Lower lobe of right lung (tissue), 2 donors: ENCODE data around the gene PEX7. TPM values are rescaled to one million over a fixed set of nuclear protein-coding genes. Genes with fewer than 3 reads are reported as not detected.

Experiments used
- ATAC-seq, 2 donors: fragments of 200-7000 bp; cut with Tn5 transposase; one replicate each; pipeline ENCODE4 v1.9.1; 2020 to 2022; ENCODE audit warnings: mild to moderate bottlenecking in 2 of 2, moderate library complexity in 2 of 2
- DNase-seq: peaks from one replicate; pipeline ENCODE4 v3.0.0-alpha.2; 2020
- H3K27ac ChIP-seq: fragments of 200-600 bp; one replicate; pipeline ENCODE4 v1.8.0; 2022
- H3K27me3 ChIP-seq: fragments of 200-600 bp; one replicate; pipeline ENCODE4 v1.8.0; 2022; ENCODE audit warnings: low read depth
- H3K36me3 ChIP-seq: fragments of 200-600 bp; one replicate; pipeline ENCODE4 v1.8.0; 2022; ENCODE audit warnings: mild to moderate bottlenecking
- H3K4me1 ChIP-seq: fragments of 200-600 bp; one replicate; pipeline ENCODE4 v1.8.0; 2022
- H3K4me3 ChIP-seq: fragments of 200-600 bp; one replicate; pipeline ENCODE4 v1.8.0; 2022; ENCODE audit warnings: mild to moderate bottlenecking
- H3K9me3 ChIP-seq: fragments of 200-600 bp; one replicate; pipeline ENCODE4 v1.8.0; 2022
- intact Hi-C: fragments of 100-400 bp; cut with DNase I; formaldehyde crosslinking; loops from one replicate; pipeline ENCODE4 v1.11.0; 2022
- total RNA-seq: library from RNA; stranded (reverse); fragmentation: NEBNext Ultra II Directional; extraction: Animal tissue kit (Norgen Biotek cat#: 25700); gene quantifications from one replicate; pipeline ENCODE4 v1.2.1, GENCODE V29; 2021
- TF ChIP-seq, protein P1 (sequence below): fragments of 200-600 bp; IDR thresholded peaks from one replicate; pipeline ENCODE4 v1.8.0; 2022; ENCODE audit warnings: antibody characterized with exemption, mild to moderate bottlenecking
- donor health status: DM: no; HTN: yes; CAD: no; lungs with severe emphysema.

PEX7 gene
- total RNA-seq, 1 donor from 2014 or later = 5.6 TPM

DNA sequence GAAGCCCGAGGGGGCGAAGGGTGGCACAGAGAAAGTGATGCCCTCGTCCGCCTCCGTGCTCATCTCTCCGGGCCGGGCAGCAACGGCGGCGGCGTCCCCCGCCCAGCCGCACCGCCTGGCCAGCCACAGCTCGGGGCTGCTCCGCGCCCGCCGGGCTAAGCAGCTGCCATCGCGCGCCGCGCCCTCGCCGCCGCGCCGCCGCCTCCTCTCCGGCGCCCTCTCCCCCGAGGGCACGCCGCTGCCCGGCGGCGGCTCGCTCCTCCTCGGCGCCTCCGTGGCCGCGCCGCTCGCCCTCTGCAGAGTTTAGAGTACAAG, 30.3 kb upstream of the PEX7 start:
- ATAC-seq (no peak), DNase-seq (no peak)
- intact Hi-C loops = loop anchor here (10.0 kb wide), 1 partner anchor 147 kb away; no protein-coding TSS in a partner anchor
- Histone ChIP-seq H3K4me1 (peaks cover 37% of the 10 kb centered on the region), H3K36me3 (no peaks in the 10 kb centered on the region), H3K4me3 (peak overlapping the region; percentile 94), H3K27me3 (no peaks in the 10 kb centered on the region), H3K27ac (peak overlapping the region; percentile 98), H3K9me3 (no peaks in the 10 kb centered on the region)
- TF ChIP-seq, protein P1, sequence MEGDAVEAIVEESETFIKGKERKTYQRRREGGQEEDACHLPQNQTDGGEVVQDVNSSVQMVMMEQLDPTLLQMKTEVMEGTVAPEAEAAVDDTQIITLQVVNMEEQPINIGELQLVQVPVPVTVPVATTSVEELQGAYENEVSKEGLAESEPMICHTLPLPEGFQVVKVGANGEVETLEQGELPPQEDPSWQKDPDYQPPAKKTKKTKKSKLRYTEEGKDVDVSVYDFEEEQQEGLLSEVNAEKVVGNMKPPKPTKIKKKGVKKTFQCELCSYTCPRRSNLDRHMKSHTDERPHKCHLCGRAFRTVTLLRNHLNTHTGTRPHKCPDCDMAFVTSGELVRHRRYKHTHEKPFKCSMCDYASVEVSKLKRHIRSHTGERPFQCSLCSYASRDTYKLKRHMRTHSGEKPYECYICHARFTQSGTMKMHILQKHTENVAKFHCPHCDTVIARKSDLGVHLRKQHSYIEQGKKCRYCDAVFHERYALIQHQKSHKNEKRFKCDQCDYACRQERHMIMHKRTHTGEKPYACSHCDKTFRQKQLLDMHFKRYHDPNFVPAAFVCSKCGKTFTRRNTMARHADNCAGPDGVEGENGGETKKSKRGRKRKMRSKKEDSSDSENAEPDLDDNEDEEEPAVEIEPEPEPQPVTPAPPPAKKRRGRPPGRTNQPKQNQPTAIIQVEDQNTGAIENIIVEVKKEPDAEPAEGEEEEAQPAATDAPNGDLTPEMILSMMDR = no peak

DNA sequence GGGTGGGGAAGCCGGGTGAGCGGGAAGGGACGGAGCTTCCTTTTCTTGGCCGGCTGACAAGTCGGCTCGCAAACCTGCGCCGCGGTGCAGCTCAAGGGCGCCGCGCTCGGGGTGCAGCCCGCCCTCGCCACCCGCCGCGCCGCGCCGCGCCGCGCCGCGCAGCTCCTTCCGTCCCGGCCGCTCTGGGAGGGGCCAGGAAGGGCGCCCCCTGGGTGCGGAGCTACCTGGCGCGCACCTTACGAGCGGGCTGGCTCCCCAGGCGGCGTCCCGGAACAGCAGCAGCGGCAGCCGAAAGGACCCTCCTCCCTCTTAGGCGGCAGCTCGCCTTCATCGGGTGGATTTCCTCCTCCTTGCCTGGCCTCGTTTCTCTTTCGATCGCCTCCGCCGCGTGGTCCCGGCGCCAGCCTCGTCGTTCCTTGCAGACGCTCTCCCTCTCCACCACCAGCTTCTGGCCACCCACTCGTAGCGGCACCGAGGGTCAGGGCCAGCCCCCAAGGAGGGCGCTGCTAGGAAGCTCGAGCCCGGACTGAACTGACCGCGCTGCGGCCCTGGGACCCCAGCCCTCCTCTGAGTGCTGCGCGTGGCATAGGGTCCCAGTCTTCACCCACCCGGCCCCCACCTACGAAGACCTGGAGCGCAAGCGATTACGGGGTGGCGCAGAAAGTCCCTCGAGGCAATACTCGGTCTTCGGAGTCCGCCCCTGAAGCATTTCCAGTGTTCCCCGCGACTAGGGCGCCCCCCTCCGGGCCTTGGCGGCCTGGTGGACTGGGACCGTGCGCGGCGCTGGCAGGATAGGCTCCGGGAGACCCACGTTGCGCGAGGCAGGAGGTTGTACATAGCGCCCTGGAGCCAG, 29.8 kb upstream of the PEX7 start, which contains the start of gene MAP3K5:
Gene MAP3K5, minus strand, starts transcription at position 68 of the 853 bp plus-strand sequence. CDS start 320 bp downstream, outside the sequence.
- TF ChIP-seq, protein P1 = peak; percentile 90
- Histone ChIP-seq H3K9me3 (no peaks in the 10 kb centered on the region), H3K27me3 (no peaks in the 10 kb centered on the region), H3K4me3 (peak within 1 kb of the TSS; percentile 94), H3K4me1 (peaks cover 32% of the 10 kb centered on the region), H3K27ac (peak within 1 kb of the TSS; percentile 98), H3K36me3 (no peaks in the 10 kb centered on the region)
- intact Hi-C loops = loop anchor here (10.0 kb wide), 1 partner anchor 148 kb away; no protein-coding TSS in a partner anchor
- DNase-seq (peak; percentile 96), ATAC-seq (peak; percentile 93 to 95)

DNA sequence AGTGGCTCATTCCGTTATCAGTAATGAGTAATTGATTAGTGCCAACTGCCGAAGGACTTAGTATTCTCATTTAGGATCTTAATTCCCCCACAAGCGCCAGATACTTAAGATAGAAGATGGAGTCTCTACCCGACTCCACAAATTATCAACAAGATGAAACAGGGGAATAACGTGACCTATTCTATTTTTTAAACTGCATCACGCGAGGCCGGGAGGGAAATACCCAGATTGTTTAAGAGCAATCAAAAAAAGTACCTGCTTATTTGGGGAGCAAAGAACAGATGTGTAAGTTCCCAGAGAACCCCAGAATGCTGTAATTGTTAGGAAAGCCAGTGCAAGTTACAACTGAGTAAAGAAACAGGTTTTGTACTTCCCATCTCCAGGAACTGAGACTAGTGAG, 29.0 kb upstream of the PEX7 start:
- H3K36me3 ChIP-seq = no peaks in the 10 kb centered on the region
- intact Hi-C loops = loop anchor here (10.0 kb wide), 1 partner anchor 149 kb away; no protein-coding TSS in a partner anchor
- peaks cover 24% of the 10 kb centered on the region for H3K4me1 ChIP-seq
- DNase-seq (no peak), ATAC-seq (no peak)
- H3K27me3 ChIP-seq = no peaks in the 10 kb centered on the region
- H3K27ac ChIP-seq = peak overlapping the region; percentile 98
- H3K9me3 ChIP-seq = no peaks in the 10 kb centered on the region
- TF ChIP-seq, protein P1 = no peak
- peak overlapping the region; percentile 94 for H3K4me3 ChIP-seq

DNA sequence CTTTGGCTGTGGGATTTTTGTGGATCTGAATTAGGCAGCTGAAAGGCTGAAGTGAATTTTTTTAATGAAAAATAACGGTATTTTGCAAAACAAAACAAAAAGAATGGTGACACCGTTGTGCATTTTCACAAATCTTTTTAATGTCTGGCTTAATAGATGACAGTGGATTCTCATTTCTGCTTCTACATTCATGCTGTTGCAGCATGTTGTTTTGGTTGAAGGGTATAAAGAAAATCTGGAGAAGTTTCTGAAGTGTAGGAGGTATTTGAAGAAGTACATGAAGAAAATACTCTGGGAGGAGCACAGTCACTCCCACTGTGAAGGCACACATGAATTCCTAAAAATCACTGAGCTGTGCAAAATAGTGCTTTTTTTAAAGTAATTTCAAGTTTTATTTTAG, 27.0 kb upstream of the PEX7 start:
- DNase-seq (no peak), ATAC-seq (no peak)
- no peaks in the 10 kb centered on the region for H3K9me3 ChIP-seq
- H3K36me3 ChIP-seq = no peaks in the 10 kb centered on the region
- no peak overlapping the region for H3K27ac ChIP-seq
- no peaks in the 10 kb centered on the region for H3K27me3 ChIP-seq
- intact Hi-C loops = loop anchor here (10.0 kb wide), 1 partner anchor 151 kb away; no protein-coding TSS in a partner anchor
- TF ChIP-seq, protein P1 = no peak
- H3K4me3 ChIP-seq = no peak overlapping the region
- peaks cover 8% of the 10 kb centered on the region for H3K4me1 ChIP-seq

DNA sequence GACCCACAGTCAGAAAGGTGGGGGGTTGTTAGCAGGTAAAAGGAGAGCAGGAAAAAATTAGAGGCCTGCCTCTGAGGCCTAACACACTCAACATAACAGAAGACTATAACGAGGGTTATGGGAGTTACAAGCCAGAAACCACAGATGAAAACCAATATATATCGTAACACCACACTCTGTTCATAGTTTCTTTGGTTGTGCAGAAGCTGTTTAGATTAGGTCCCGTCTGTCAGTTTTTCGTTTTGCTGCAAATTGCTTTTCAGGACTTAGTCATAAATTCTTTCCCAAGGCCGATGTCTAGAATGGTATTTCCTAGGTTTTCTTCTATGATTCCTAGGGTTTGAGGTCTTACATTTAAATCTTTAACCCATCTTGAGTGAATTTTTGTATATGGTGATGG, 26.4 kb upstream of the PEX7 start:
- H3K27me3 ChIP-seq = no peaks in the 10 kb centered on the region
- peaks cover 8% of the 10 kb centered on the region for H3K4me1 ChIP-seq
- H3K36me3 ChIP-seq = no peaks in the 10 kb centered on the region
- intact Hi-C loops = loop anchor here (10.0 kb wide), 1 partner anchor 151 kb away; no protein-coding TSS in a partner anchor
- no peak overlapping the region for H3K4me3 ChIP-seq
- no peak overlapping the region for H3K27ac ChIP-seq
- H3K9me3 ChIP-seq = no peaks in the 10 kb centered on the region
- TF ChIP-seq, protein P1 = no peak
- no peak for DNase-seq
- ATAC-seq = no peak
